ENCODE results near the gene PISD. TPM values are rescaled to one million over a fixed set of nuclear protein-coding genes. Genes with fewer than 3 reads are reported as not detected.
"Not testable (repeated sequence)": the region's sequence is repeated elsewhere in the genome, so short reads cannot be mapped to it uniquely, and the experiment has no call there.

PISD gene
- 47.3 TPM for total RNA-seq
- long read RNA-seq, transcript PISD-209 (8 exons, 1,963 nt) = major isoform, 19 of 52 reads
- long read RNA-seq, partial matches to known transcripts = 9 of 52 reads
- long read RNA-seq, other reads (novel, unspliced or antisense) = 23 of 52 reads

DNA sequence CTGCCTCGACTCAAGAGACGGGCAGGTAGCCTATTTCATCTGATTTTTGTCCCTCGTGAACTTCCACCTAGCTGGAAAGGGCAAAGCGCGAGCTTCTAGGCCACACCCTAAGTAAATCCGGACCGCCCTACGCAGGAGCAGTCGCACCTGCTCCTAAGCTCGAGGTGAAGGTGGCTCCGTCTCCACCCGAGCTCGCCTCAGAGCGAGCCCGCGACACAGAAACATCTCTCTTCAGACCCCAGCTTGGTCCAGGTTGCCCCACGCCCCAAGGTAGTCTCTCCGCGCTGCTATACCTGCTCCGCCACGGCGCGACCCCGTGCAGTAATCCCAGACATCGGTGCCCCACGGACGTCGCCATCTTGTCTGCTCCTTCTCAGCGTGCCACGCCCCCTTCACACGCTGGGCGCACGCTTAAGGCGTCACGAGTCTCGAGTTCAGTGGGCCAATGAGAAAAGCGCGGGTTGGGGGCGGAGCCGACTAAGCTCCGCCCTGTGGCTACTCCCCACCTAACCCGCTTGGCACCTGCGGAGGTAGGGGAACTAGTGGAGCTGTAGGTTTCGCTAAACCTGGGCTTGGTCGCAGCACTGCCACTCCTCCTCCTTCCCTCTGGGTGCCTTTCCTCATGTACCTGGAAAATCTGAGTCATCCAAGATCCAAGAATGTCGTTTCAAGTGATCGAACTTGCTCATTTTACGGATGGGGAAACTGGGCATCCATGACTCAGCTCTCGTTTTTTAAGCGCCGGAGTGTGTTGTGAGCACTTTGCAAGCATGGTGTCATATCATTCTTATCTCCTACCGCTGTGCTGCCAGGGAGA lies at the start of gene PISD:
PISD (minus strand) TSS at position 365 of the 817 bp plus-strand sequence; CDS start at position 358, 7 bp downstream.
- peak; percentile 97 for DNase-seq
- peak; percentile 100 for ATAC-seq
- H3K27ac ChIP-seq = peak within 1 kb of the TSS; percentile 79
- peak within 1 kb of the TSS; percentile 99 for H3K4me3 ChIP-seq
- intact Hi-C loops (cut with DNase I) = no loop called here
- H3K9me3 ChIP-seq = no peaks in the 10 kb centered on the region
- H3K4me1 ChIP-seq = peaks cover 20% of the 10 kb centered on the region
- TF ChIP-seq, protein P1, sequence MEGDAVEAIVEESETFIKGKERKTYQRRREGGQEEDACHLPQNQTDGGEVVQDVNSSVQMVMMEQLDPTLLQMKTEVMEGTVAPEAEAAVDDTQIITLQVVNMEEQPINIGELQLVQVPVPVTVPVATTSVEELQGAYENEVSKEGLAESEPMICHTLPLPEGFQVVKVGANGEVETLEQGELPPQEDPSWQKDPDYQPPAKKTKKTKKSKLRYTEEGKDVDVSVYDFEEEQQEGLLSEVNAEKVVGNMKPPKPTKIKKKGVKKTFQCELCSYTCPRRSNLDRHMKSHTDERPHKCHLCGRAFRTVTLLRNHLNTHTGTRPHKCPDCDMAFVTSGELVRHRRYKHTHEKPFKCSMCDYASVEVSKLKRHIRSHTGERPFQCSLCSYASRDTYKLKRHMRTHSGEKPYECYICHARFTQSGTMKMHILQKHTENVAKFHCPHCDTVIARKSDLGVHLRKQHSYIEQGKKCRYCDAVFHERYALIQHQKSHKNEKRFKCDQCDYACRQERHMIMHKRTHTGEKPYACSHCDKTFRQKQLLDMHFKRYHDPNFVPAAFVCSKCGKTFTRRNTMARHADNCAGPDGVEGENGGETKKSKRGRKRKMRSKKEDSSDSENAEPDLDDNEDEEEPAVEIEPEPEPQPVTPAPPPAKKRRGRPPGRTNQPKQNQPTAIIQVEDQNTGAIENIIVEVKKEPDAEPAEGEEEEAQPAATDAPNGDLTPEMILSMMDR (IDR thresholded peaks at IDR 0.05) = no peak
- no peaks in the 10 kb centered on the region for H3K27me3 ChIP-seq (ENCODE audit: low read depth)
- no peaks in the 10 kb centered on the region for H3K36me3 ChIP-seq

DNA sequence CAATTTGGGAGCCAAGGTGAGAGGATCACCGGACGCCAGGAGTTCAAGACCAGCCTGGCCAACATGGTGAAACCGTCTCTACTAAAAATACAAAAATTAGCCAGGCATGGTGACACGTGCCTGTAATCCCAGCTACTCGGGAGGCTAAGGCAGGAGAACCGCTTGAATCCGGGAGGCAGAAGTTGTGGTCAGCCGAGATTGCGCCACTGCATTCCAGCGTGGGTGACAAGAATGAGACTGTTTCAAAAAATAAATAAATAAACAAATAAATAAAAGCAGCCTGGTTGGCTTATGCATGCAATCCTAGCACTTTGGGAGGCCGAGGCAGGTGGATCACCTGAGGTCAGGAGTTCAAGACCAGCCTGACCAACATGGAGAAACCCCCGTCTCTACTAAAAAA lies 49.2 kb upstream of the PISD start:
- H3K4me1 ChIP-seq; H3K27me3 ChIP-seq (ENCODE audit: low read depth); H3K27ac ChIP-seq; H3K4me3 ChIP-seq; H3K9me3 ChIP-seq; ATAC-seq; intact Hi-C loops (cut with DNase I): not testable (repeated sequence)
- DNase-seq = peak; percentile 69
- peaks cover 84% of the 10 kb centered on the region for H3K36me3 ChIP-seq

DNA sequence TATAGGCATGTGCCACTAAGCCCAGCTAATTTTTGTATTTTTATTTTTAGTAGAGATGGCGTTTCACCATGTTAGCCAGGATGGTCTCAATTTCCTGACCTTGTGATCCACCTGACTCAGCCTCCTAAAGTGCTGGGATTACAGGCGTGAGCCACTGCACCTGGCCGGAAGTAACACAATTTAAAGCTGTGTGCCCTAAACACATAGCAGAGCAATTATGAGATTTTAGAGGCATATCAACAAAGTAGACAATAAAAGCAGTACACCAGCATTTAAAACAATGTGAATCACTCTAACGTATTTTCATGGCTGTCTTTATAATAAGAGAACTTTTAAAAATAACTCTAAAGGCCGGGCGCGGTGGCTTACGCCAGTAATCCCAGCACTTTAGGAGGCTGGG lies 45.5 kb upstream of the PISD start:
- ATAC-seq = no peak
- TF ChIP-seq, protein P1 (IDR thresholded peaks at IDR 0.05) = no peak
- no peaks in the 10 kb centered on the region for H3K27me3 ChIP-seq (ENCODE audit: low read depth)
- H3K4me3 ChIP-seq = no peak overlapping the region
- DNase-seq = no peak
- peaks cover 77% of the 10 kb centered on the region for H3K36me3 ChIP-seq
- H3K27ac ChIP-seq = no peak overlapping the region
- intact Hi-C loops (cut with DNase I) = no loop called here
- no peaks in the 10 kb centered on the region for H3K9me3 ChIP-seq
- H3K4me1 ChIP-seq = no peaks in the 10 kb centered on the region

DNA sequence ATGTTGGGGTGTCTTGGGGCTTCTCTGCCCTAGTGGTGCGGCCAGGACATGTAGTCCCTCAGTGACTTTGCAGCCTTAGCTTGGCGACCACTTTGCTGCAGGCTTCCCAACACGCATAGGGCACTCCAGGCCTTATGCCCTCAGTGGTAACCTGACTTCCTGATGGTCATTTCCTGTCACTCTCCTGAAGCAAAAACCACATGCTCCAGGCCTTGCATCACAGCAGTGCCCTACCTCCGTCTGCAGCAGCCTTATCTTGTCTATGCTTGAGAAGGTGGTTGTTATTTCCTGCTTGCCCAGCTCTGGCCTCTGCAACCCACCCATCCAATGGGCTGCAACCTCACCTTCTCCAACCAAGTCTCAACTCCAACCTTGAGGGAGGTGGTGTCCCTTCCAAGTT lies 33.4 kb upstream of the PISD start:
- intact Hi-C loops (cut with DNase I) = no loop called here
- H3K4me3 ChIP-seq = no peak overlapping the region
- TF ChIP-seq, protein P1 (IDR thresholded peaks at IDR 0.05) = no peak
- peaks cover 97% of the 10 kb centered on the region for H3K36me3 ChIP-seq
- no peaks in the 10 kb centered on the region for H3K27me3 ChIP-seq (ENCODE audit: low read depth)
- no peak for ATAC-seq
- DNase-seq = no peak
- no peak overlapping the region for H3K27ac ChIP-seq
- H3K9me3 ChIP-seq = no peaks in the 10 kb centered on the region
- no peaks in the 10 kb centered on the region for H3K4me1 ChIP-seq

DNA sequence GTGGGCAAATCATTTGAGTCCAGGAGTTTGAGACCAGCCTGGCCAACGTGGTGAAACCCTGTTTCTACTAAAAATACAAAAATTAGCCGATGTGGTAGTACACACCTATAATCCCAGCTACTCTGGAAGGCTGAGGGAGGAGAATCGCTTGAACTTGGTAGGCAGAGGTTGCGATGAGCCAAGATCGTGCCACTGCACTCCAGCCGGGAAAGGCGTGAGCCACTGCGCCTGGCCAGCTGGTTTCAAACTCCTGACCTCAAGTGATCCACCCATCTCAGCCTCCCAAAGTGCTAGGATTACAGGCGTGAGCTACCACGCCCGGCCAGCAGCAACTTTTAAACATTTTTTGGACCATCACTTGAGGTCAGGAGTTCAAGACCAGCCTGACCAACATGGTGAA lies 32.0 kb upstream of the PISD start:
- H3K4me1 ChIP-seq; H3K4me3 ChIP-seq; H3K9me3 ChIP-seq; ATAC-seq; H3K27me3 ChIP-seq (ENCODE audit: low read depth); intact Hi-C loops (cut with DNase I); DNase-seq; H3K27ac ChIP-seq: not testable (repeated sequence)
- H3K36me3 ChIP-seq = peaks cover 97% of the 10 kb centered on the region

DNA sequence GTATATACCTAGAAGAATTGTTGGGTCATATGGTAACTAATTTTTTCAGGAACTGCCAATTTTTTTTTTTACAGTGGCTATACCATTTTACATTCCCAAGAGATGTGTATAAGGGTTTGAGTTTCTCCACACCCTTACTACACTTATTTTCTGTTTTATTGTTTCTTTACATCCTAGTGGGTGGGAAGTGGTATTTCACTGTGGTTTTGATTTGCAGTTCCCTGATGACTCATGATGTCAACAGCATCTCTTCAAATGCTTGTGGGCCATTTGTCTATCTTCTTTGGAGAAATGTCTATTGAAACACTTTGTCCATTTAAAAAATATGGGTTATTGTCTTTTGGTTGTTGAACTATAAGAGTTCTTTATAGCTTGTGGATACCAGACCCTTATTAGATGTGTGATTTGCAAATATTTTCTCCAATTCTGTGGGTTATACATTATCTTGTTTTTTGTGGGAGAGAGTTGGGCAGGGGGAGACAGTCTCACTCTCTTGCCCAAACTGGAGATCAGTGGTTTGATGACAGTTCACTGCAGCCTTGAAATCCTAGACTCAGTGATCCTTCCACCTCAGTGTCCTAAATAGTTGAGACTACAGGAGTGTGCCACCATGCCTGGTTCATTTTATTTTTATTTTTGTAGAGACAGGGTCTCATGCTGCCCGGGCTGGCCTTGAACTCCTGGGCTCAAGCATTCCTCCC lies 30.3 kb upstream of the PISD start:
- ATAC-seq (no peak), DNase-seq (no peak)
- Histone ChIP-seq H3K27me3 (ENCODE audit: low read depth) (no peaks in the 10 kb centered on the region), H3K4me1 (no peaks in the 10 kb centered on the region), H3K36me3 (peaks cover 95% of the 10 kb centered on the region), H3K4me3 (no peak overlapping the region), H3K9me3 (no peaks in the 10 kb centered on the region), H3K27ac (no peak overlapping the region)
- TF ChIP-seq, protein P1 (IDR thresholded peaks at IDR 0.05) = no peak
- intact Hi-C loops (cut with DNase I) = no loop called here
